HL-60 (cell line): ENCODE measurements around the gene SPTB.

Experiments used
- DNase-seq, 2 experiments: peaks; one replicate each; pipeline ENCODE4 v3.0.0-alpha.2; 2010 to 2020; ENCODE audit warnings: low read depth in 1 of 2, low spot score in 1 of 2
- H3K27ac ChIP-seq: fragments of 250-450 bp; sonication (Bioruptor Pico); replicated peaks from 2 replicates; pipeline ENCODE4 v1.5.1; 2020; ENCODE audit warnings: mild to moderate bottlenecking, moderate library complexity
- H3K27me3 ChIP-seq: fragments of 250-450 bp; sonication (Bioruptor Pico); 2 replicates; pipeline ENCODE4 v1.5.1; 2021; ENCODE audit warnings: mild to moderate bottlenecking, moderate library complexity; ENCODE audit not compliant: insufficient read depth, poor library complexity, severe bottlenecking
- H3K4me3 ChIP-seq: replicated peaks from 2 replicates; pipeline ENCODE4 v1.5.1; 2011; ENCODE audit warnings: mild to moderate bottlenecking, control low read depth, low read length; ENCODE audit not compliant: insufficient read depth
- GABPA ChIP-seq: IDR thresholded peaks from 2 replicates; pipeline ENCODE4 v1.6.1; 2012; ENCODE audit warnings: low read depth
- POLR2AphosphoS5 ChIP-seq: IDR thresholded peaks from 2 replicates; pipeline ENCODE4 v1.6.1; 2012; ENCODE audit warnings: low read depth
- SPI1 ChIP-seq: IDR thresholded peaks from 2 replicates; pipeline ENCODE4 v1.6.1; 2012; ENCODE audit warnings: low read depth, mild to moderate bottlenecking, borderline replicate concordance
- TF ChIP-seq, protein P1 (sequence below): IDR thresholded peaks from one replicate; pipeline ENCODE4 v1.5.1; 2011; ENCODE audit warnings: low read length, control low read depth, inconsistent platforms; ENCODE audit not compliant: insufficient read depth
- TF ChIP-seq, protein P2 (sequence below): IDR thresholded peaks from 2 replicates; pipeline ENCODE4 v1.6.1; 2012; ENCODE audit warnings: low read depth; ENCODE audit not compliant: insufficient replicate concordance

The SPTB gene

DNA sequence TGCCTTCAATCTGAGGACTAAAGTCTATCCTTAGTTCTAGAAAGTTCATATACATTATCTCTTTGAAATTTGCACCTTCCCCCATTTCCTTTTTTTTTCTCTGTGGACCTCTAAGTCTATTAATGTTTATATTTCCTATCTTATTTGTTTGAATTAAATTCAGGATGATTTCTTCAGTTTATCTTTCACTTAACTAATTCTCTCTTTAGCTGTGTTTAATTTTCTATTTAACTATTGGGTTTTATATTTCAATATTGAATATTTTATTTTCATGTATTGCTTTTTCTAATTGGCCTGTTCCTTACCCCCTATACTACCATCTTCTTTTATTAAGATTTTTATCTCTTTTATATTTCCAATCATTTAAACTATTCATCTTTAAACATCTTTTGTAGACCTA lies 166.0 kb downstream of the SPTB start:
- Histone ChIP-seq H3K27ac (no peak overlapping the region), H3K27me3 (no peaks in the 10 kb centered on the region), H3K4me3 (no peak overlapping the region)
- no peak for DNase-seq
- TF ChIP-seq SPI1, result no peak
- no peak for TF ChIP-seq POLR2AphosphoS5
- TF ChIP-seq, protein P1, sequence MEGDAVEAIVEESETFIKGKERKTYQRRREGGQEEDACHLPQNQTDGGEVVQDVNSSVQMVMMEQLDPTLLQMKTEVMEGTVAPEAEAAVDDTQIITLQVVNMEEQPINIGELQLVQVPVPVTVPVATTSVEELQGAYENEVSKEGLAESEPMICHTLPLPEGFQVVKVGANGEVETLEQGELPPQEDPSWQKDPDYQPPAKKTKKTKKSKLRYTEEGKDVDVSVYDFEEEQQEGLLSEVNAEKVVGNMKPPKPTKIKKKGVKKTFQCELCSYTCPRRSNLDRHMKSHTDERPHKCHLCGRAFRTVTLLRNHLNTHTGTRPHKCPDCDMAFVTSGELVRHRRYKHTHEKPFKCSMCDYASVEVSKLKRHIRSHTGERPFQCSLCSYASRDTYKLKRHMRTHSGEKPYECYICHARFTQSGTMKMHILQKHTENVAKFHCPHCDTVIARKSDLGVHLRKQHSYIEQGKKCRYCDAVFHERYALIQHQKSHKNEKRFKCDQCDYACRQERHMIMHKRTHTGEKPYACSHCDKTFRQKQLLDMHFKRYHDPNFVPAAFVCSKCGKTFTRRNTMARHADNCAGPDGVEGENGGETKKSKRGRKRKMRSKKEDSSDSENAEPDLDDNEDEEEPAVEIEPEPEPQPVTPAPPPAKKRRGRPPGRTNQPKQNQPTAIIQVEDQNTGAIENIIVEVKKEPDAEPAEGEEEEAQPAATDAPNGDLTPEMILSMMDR, result no peak
- no peak for TF ChIP-seq GABPA
- TF ChIP-seq, protein P2, sequence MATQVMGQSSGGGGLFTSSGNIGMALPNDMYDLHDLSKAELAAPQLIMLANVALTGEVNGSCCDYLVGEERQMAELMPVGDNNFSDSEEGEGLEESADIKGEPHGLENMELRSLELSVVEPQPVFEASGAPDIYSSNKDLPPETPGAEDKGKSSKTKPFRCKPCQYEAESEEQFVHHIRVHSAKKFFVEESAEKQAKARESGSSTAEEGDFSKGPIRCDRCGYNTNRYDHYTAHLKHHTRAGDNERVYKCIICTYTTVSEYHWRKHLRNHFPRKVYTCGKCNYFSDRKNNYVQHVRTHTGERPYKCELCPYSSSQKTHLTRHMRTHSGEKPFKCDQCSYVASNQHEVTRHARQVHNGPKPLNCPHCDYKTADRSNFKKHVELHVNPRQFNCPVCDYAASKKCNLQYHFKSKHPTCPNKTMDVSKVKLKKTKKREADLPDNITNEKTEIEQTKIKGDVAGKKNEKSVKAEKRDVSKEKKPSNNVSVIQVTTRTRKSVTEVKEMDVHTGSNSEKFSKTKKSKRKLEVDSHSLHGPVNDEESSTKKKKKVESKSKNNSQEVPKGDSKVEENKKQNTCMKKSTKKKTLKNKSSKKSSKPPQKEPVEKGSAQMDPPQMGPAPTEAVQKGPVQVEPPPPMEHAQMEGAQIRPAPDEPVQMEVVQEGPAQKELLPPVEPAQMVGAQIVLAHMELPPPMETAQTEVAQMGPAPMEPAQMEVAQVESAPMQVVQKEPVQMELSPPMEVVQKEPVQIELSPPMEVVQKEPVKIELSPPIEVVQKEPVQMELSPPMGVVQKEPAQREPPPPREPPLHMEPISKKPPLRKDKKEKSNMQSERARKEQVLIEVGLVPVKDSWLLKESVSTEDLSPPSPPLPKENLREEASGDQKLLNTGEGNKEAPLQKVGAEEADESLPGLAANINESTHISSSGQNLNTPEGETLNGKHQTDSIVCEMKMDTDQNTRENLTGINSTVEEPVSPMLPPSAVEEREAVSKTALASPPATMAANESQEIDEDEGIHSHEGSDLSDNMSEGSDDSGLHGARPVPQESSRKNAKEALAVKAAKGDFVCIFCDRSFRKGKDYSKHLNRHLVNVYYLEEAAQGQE, result no peak

DNA sequence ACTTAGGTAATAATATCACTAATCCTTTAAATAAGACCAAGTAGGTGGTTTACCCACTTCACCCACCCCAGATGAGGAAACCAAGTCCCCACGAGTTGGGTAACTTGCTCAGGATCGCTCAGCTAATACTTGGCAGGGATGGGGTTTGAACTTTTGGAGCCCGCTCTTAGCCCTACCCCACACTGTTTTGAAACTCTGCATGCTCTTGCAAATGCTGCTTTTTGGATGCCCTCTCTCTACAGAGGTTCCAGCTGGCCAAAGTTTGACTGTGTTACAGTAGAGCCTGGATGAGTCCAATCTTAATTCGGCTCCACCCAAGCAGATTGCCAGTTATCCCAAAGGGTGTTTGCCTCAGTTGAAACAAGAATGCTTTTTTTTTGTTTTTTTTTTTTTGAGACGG lies 168.7 kb downstream of the SPTB start:
- Histone ChIP-seq H3K27me3 (no peaks in the 10 kb centered on the region), H3K4me3 (no peak overlapping the region), H3K27ac (no peak overlapping the region)
- peak in 1 of 2 experiments; percentile 6 for DNase-seq
- TF ChIP-seq, protein P1, result no peak
- TF ChIP-seq SPI1 (no peak), GABPA (no peak), POLR2AphosphoS5 (no peak)
- TF ChIP-seq, protein P2, result no peak

DNA sequence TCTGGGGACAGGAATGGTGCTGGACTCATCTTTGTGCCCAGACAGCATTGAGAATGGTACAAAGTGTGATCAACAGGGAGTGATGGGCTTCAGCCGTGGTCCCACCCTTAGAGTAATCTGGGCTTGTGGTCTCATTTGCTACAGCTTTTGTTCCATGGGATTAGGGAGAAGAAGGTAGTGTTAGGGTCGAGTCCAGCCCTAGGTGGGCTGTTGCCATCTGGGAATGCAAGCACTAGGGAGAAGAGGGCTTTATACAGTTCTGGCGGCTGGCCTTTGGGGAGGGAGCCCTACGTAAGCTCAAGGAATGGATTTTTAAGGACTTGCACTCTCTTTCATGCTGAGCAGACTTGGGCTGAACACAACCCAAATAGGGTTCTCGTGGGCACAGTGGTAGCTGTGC lies 170.6 kb downstream of the SPTB start:
- TF ChIP-seq SPI1 (no peak), GABPA (no peak), POLR2AphosphoS5 (no peak)
- TF ChIP-seq, protein P1, result no peak
- TF ChIP-seq, protein P2, result no peak
- H3K27me3 ChIP-seq, result no peaks in the 10 kb centered on the region
- H3K4me3 ChIP-seq, result no peak overlapping the region
- H3K27ac ChIP-seq, result peak overlapping the region; percentile 89
- no peak for DNase-seq
